ENCODE measurements around the gene COL18A1.

Gene COL18A1

DNA sequence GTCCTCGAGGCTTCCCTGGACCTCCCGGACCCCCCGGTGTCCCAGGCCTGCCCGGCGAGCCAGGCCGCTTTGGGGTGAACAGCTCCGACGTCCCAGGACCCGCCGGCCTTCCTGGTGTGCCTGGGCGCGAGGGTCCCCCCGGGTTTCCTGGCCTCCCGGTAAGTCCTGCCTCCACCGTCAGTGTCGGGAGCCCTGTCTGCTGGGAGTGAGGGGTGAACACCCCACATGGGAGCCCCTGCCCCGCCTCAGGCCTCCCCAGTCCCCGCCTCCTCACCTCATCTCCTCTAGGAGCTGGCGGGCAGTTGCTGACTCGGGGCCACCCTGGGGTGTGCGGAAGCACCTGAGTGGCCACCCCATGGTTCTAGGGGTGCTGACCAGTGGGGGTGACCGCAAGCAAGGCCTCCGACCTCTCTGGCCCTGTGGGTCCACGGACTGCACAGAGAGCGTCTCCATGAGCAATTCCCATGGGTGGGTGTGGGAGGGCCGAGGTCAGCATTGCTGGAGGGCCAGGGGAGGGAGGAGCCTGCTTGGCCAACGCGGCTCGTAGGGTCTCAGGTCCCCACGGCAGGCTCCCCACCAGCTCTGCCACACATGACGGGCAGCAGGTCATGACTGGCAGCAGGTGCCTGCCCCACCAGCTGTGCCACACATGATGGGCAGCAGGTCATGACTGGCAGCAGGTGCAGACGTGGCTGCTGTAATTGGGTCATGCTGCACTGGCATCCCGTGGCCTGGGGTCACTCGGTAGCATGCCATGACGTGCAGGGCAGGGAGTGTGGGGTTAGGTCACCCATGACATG is 75.9 kb downstream of the COL18A1 start:
- no peak for DNase-seq (ENCODE audit: low read depth in 2 of 2)

DNA sequence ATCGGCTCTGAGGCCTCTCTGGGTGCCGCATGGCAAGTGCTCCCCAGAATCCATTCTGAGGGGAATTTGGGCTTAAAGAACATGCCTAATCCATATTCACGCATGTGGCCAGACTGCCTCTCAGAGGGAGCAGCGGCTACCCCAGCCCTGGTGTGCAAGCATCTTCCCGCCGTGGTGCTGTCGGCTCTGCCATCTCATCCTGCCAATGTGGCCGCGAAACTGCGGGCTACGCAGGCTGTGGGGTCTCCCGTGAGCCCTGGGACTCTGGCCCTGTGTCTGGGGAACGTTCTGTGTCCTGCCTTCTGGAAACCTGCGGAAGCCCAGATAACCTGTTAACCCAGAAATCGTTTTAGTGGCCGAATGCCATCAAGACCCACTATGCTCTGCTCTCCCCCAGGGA is 76.6 kb downstream of the COL18A1 start:
- no peak for DNase-seq (ENCODE audit: low read depth in 2 of 2)

- DNase-seq (ENCODE audit: low read depth in 2 of 2) = no peak
These were observed 77.3 kb downstream of the COL18A1 start for GRCh38 chr21:45481977-45482898.

GRCh38 chr21:45482899-45483821 is 78.2 kb downstream of the COL18A1 start:
- peak in 1 of 2 donors; percentile 12 for DNase-seq (ENCODE audit: low read depth in 2 of 2)

DNA sequence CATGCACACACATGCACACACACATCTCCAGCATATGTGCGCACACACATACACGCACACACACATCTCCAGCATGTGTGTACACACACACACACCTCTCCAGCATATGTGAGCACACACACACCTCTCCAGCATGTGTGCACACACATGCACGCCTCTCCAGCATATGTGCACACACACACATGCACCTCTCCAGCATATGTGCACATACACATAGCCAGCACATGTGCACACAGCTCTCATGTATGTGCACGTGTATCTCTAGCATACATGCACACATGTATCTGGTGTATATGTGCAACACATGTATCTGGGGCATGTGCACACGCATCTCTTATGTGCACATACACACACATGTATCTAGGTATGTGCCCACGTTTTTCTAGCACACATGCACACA is 79.4 kb downstream of the COL18A1 start:
- no peak for DNase-seq (ENCODE audit: low read depth in 2 of 2)

DNA sequence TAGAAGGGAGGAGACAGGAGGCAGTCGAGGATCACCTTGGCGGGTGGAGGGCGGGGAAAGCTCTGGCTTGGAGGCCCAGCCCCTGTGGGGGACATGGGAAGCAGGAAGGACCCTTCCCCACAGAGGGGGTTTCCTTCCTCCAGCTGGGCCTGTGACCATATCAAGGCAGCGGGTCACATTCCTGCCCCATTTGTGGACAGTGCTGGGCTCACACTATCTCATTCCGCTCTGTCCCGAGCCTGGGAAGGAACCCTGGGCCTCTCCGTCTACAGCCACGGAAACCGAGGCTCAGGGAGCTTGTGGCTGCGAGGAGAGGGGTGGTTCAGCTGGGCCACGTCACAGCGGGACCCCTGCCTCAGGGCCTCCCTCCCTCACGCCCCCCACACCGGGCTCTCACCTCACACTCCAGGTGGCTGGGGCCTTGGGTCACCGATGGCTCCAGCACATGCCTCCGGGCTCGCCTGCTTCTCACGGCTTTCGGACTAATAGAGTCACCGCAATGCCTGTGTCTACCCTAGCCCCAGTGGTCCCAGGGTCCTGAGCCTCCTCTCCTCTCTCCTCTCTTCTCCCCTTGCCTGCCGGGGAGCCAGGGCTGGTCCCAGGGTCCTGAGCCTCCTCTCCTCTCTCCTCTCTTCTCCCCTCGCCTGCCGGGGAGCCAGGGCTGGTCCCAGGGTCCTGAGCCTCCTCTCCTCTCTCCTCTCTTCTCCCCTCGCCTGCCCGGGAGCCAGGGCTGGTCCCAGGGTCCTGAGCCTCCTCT is 80.9 kb downstream of the COL18A1 start:
- DNase-seq (ENCODE audit: low read depth in 2 of 2) = no peak

GRCh38 chr21:45486443-45487160 is 81.6 kb downstream of the COL18A1 start:
- no peak for DNase-seq (ENCODE audit: low read depth in 2 of 2)

DNA sequence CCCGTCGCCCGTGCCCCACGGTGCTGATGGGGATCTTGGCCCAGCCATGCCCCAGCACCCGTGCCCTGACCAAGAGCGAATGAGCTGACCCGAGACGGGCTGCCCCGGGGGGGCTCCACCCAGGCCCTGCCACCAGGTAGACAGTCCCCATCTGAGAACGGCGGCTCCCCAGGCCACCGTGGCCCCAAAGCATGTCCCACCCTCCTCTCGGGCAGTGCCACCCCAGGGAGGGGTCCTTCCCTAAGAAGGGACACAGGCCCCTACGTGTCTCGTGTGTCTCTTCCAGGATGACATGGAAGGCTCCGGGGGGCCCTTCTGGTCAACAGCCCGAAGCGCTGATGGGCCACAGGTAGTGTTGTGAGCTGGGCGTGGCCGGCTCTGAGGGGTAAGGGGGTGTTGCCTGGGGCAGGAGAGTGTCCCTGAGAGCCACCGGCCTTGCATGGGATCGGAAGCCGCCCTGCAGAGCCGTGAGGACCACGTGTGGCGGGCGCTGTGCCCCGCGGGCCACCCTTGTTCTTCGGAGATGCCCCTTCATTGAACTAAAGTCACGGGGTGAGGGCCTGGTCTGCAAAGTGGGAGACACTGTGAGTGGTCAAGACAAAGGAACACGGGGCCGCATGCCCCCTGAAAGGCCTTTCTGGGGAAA is 82.3 kb downstream of the COL18A1 start:
- DNase-seq (ENCODE audit: low read depth in 2 of 2) = no peak

GRCh38 chr21:45487891-45488600 is 83.1 kb downstream of the COL18A1 start:
- DNase-seq (ENCODE audit: low read depth in 2 of 2) = no peak

GRCh38 chr21:45488931-45489721 is 84.2 kb downstream of the COL18A1 start:
- DNase-seq (ENCODE audit: low read depth in 2 of 2) = no peak

DNA sequence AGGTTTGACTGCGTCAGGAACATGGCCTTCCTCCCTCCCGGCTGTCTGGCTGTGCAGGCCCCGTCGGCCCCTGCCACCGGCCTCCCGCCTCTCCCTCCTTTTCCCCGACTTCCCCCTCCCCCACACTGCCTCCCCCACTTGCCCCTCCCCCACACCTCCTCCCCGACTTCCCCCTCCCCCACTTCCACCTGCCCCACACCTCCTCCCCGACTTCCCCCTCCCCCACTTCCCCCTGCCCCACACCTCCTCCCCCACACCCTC is 84.7 kb downstream of the COL18A1 start:
- no peak for DNase-seq (ENCODE audit: low read depth in 2 of 2)

- DNase-seq (ENCODE audit: low read depth in 2 of 2) = no peak
These were observed 85.2 kb downstream of the COL18A1 start for GRCh38 chr21:45490049-45490731.

- DNase-seq (ENCODE audit: low read depth in 2 of 2) = no peak
These were observed 86.1 kb downstream of the COL18A1 start for GRCh38 chr21:45491056-45491455.

DNA sequence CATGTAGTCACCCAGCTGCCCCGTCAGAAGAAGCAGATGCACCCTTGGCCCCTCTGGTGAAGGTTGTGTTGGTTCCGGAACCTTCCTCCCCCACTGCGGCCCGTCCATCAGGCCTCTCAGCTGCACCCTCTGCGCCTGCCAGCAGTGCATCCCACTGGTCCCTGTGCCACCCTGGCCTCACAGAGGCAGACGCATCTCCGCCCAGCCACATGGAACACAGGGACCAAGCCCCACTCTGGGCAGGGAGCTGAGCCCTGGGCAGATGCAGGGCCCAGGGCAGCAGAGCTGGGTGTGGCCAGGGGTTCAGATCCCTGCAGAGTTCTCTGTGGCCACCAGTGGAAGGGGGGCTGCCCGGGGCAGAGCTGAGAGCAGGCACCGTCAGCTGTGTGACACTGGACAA is 86.7 kb downstream of the COL18A1 start:
- no peak for DNase-seq (ENCODE audit: low read depth in 2 of 2)

DNA sequence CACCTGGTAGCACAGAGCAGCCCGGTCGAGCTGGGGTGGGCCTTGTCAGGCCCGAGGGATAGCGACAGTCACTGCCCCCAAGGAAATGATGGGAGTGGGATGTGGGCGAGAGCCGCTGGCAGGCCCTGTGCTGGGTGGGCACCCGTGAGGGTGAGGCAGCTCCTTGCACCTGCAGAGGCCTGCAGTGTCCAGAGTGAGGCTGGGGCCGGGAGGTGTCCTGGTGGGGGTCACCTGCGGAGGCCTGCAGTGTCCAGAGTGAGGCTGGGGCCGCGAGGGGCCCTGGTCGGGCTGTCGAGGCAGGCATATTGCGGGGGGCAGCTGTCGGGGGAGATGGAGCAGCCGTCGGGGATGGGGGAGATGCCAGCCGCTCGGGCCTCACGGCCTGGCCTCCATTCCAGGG is 87.8 kb downstream of the COL18A1 start:
- no peak for DNase-seq (ENCODE audit: low read depth in 2 of 2)

DNA sequence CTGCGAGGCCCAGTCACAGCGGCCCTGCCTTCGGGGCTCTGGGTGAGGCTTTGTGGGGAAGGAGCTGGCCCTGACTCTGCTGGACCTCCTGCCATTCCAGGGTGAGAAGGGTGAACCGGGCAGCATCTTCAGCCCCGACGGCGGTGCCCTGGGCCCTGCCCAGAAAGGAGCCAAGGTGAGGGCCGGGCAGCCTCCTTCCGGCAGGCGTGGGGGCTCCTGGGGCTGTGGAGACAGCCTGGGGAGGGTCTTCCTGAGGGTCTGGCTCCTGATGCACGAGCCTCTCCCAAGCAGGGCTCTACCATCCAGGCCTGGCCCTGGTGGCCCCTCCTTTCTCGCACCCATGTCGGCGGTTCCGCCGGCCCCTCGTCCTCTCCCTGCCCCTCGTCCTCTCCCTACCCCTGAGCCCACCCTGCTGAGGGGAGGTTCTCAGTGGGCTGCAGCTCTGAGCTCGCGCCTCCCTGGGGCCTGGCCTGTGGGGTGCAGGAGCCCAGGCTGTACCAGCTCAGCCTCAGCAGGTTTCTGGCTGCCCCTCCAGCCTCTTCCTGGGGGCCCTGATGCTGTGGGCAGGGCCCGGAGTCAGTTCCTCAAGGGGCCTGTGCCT is 88.5 kb downstream of the COL18A1 start:
- DNase-seq (ENCODE audit: low read depth in 2 of 2) = no peak

DNA sequence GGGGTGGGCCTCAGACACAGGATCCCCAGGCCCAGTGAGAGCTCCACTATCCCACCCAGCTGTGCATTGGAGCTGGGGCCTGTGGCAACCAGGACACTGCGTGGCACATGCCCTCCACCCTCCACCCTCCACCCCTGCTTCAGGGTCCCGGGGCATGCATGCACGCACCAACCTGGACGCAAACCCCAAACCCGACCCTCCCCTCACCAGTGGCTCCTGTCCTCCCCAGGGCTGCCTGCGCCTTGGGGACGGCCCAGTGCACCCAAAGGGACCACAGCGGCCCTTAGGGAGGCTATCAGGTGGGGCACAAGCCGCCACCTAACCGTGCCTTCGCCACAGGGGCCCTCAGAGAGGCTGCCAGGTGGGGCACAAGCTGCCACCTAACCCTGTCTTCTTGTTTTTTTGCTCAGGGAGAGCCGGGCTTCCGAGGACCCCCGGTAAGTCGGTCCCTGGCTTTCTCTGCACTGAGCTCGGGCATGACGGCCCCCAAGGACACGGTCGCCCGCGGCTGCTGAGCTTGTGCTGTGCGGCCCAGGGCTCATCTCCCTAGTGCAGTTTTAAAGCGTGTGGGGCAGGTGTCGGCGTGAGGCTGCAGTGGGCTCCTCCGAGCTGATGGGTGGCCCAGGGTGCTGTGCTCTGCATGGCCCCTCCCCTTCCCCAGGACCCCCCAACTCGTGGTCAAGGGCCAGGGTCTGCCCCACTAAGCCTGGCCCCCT is 89.3 kb downstream of the COL18A1 start:
- DNase-seq (ENCODE audit: low read depth in 2 of 2) = no peak

Data from stimulated activated CD8-positive, alpha-beta memory T cell treated with anti-CD3 and anti-CD28 coated beads, Interleukin-15, amount 100 ng/mL, for 4 hours (primary cell).